ENCODE measurements around the gene ELOVL3.
A peak's percentile ranks its signal among the peaks of the same experiment; 100 is the strongest.
"Not testable (repeated sequence)": the region's sequence is repeated elsewhere in the genome, so short reads cannot be mapped to it uniquely, and the experiment has no call there.

The ELOVL3 gene

DNA sequence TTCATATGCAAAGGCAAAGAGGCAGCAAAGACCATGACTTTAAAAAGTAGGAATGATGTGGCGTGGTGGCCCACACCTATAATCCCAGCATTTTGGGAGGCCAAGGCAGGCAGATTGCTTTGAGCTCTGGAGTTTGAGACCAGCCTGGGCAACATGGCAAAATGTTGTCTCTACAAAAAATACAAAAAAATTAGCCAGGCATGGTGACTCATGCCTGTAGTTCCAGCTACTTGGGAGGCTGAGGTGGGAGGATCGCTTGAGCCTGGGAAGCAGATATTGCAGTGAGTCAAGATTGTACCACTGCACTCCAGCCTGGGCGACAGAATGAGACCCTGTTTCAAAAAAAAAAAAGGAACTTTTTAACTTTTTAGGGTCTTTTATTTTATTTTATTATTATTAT lies 26.4 kb downstream of the ELOVL3 start:
- H3K4me1 Mint-ChIP-seq; H3K9me3 Mint-ChIP-seq; H3K27ac Mint-ChIP-seq; DNase-seq (ENCODE audit: low spot score in 2 of 2); ATAC-seq (ENCODE audit: low read depth); H3K27me3 Mint-ChIP-seq; H3K36me3 Mint-ChIP-seq; H3K4me3 Mint-ChIP-seq: not testable (repeated sequence)

DNA sequence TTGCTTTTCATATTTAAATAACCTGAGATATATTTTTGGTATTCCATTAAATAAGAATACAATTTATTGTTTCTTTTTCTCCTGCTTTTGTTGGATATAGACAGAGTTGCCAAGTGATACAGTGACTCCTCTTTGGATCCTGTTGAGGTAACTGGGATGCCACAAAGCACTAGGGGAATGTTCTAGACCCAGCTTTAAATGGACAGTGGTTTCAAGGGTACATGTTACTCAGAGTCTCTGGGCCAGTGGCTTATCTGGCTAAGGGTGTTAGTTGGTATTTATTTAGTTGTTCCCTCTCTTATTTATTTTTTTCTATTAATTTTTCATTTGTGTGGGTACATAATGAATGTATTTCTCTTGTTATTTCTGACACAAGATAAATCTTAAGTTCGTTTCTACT lies 28.3 kb downstream of the ELOVL3 start:
- no peaks in the 10 kb centered on the region for H3K9me3 Mint-ChIP-seq
- no peaks in the 10 kb centered on the region for H3K27me3 Mint-ChIP-seq
- no peak overlapping the region for H3K4me3 Mint-ChIP-seq
- H3K27ac Mint-ChIP-seq: no peak overlapping the region
- peaks cover 2% of the 10 kb centered on the region for H3K36me3 Mint-ChIP-seq
- H3K4me1 Mint-ChIP-seq: peaks cover 3% of the 10 kb centered on the region
- DNase-seq (ENCODE audit: low spot score in 2 of 2) (no peak), ATAC-seq (ENCODE audit: low read depth) (no peak)

GRCh38 chr10:102255404-102255803 lies 29.3 kb downstream of the ELOVL3 start:
- ATAC-seq (ENCODE audit: low read depth) (no peak), DNase-seq (ENCODE audit: low spot score in 2 of 2) (no peak)
- H3K4me3 Mint-ChIP-seq: no peak overlapping the region
- no peaks in the 10 kb centered on the region for H3K27me3 Mint-ChIP-seq
- H3K27ac Mint-ChIP-seq: no peak overlapping the region
- no peaks in the 10 kb centered on the region for H3K9me3 Mint-ChIP-seq
- H3K36me3 Mint-ChIP-seq: peaks cover 4% of the 10 kb centered on the region
- peaks cover 3% of the 10 kb centered on the region for H3K4me1 Mint-ChIP-seq

GRCh38 chr10:102261196-102261595 lies 35.1 kb downstream of the ELOVL3 start:
- DNase-seq (ENCODE audit: low spot score in 2 of 2) (no peak), ATAC-seq (ENCODE audit: low read depth) (no peak)
- Mint-ChIP-seq H3K4me3 (no peak overlapping the region), H3K9me3 (no peaks in the 10 kb centered on the region), H3K4me1 (peaks cover 3% of the 10 kb centered on the region), H3K27ac (no peak overlapping the region), H3K36me3 (peaks cover 16% of the 10 kb centered on the region), H3K27me3 (no peaks in the 10 kb centered on the region)

GRCh38 chr10:102261842-102262241 lies 35.7 kb downstream of the ELOVL3 start:
- Mint-ChIP-seq H3K27me3 (no peaks in the 10 kb centered on the region), H3K4me3 (no peak overlapping the region), H3K27ac (no peak overlapping the region), H3K36me3 (peaks cover 18% of the 10 kb centered on the region), H3K4me1 (peaks cover 3% of the 10 kb centered on the region), H3K9me3 (no peaks in the 10 kb centered on the region)
- ATAC-seq (ENCODE audit: low read depth): no peak
- no peak for DNase-seq (ENCODE audit: low spot score in 2 of 2)

DNA sequence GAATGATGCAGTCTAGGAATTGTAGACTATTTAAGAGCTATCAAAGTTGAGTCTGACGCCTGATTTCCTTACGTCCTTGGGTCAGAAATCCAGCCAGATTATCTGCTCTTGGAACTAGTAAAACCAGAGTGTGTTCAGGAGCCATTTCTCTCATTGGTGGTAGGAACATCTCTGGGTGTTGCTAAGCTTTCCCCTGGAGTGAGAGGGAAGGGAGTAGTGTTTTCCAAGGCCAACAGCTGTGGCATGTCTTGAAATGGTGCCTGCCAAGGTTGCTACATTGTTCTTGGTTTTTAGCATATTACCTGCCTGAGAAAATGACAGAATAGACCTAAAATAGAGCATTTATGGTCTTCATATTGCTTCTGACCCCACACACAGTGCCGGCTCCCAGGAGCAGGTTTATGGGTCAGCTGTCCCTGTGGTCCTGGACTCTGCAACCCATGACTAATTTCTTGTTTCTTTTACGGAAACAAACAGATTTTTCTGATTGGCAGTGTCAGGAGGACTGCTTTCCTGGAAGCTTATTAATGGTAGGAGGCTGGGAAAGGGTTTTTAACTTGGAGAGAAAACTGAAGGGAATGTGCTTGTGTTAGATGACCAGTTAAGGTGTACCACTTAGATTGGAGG lies 36.8 kb downstream of the ELOVL3 start:
- peaks cover 22% of the 10 kb centered on the region for H3K36me3 Mint-ChIP-seq
- H3K27me3 Mint-ChIP-seq: no peaks in the 10 kb centered on the region

DNA sequence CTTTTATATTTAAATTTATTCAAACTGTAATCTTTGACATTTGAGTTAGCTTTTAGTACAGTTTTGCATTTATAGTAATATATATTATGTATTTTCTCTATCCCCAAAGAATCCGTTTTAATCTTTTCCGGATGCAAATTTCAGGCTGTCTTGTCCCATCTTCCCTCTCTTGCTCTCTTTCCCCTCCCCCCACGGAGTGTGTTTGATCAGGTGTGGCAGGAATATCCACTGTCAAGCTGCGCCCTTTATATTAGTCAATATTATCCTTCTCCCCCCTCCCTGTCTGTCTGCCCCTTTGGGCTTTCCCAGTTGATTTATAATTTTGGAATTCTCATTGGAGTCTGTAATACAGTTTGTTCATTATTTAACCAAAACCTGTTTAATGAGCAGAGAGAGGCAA lies 38.3 kb downstream of the ELOVL3 start:
- Mint-ChIP-seq H3K27ac (no peak overlapping the region), H3K4me3 (no peak overlapping the region), H3K9me3 (no peaks in the 10 kb centered on the region), H3K36me3 (peaks cover 27% of the 10 kb centered on the region), H3K4me1 (peaks cover 8% of the 10 kb centered on the region), H3K27me3 (no peaks in the 10 kb centered on the region)
- DNase-seq (ENCODE audit: low spot score in 2 of 2): no peak
- ATAC-seq (ENCODE audit: low read depth): no peak

More for the DNA sequence above, 36.8 kb downstream of the ELOVL3 start:
- Mint-ChIP-seq H3K4me1 (peaks cover 3% of the 10 kb centered on the region), H3K9me3 (no peaks in the 10 kb centered on the region), H3K27ac (peak overlapping the region; percentile 23), H3K4me3 (no peak overlapping the region)
- DNase-seq (ENCODE audit: low spot score in 2 of 2): no peak
- ATAC-seq (ENCODE audit: low read depth): no peak

GRCh38 chr10:102266670-102267069 lies 40.6 kb downstream of the ELOVL3 start:
- H3K27ac Mint-ChIP-seq: no peak overlapping the region

GRCh38 chr10:102267748-102268147 lies 41.6 kb downstream of the ELOVL3 start:
- Mint-ChIP-seq H3K4me1 (peaks cover 8% of the 10 kb centered on the region), H3K27me3 (no peaks in the 10 kb centered on the region), H3K36me3 (peaks cover 18% of the 10 kb centered on the region), H3K4me3 (no peak overlapping the region), H3K27ac (no peak overlapping the region), H3K9me3 (no peaks in the 10 kb centered on the region)
- ATAC-seq (ENCODE audit: low read depth): no peak
- DNase-seq (ENCODE audit: low spot score in 2 of 2): no peak

More at GRCh38 chr10:102266670-102267069, 40.6 kb downstream of the ELOVL3 start:
- peaks cover 8% of the 10 kb centered on the region for H3K4me1 Mint-ChIP-seq
- no peaks in the 10 kb centered on the region for H3K27me3 Mint-ChIP-seq
- no peak overlapping the region for H3K4me3 Mint-ChIP-seq
- DNase-seq (ENCODE audit: low spot score in 2 of 2): no peak
- H3K36me3 Mint-ChIP-seq: peaks cover 20% of the 10 kb centered on the region
- ATAC-seq (ENCODE audit: low read depth): no peak
- H3K9me3 Mint-ChIP-seq: no peaks in the 10 kb centered on the region

GRCh38 chr10:102268375-102268888 lies 42.3 kb downstream of the ELOVL3 start:
- Mint-ChIP-seq H3K27ac (peak overlapping the region; percentile 47), H3K9me3 (no peaks in the 10 kb centered on the region), H3K4me1 (peaks cover 8% of the 10 kb centered on the region), H3K36me3 (peaks cover 17% of the 10 kb centered on the region), H3K27me3 (no peaks in the 10 kb centered on the region), H3K4me3 (no peak overlapping the region)
- DNase-seq (ENCODE audit: low spot score in 2 of 2) (no peak), ATAC-seq (ENCODE audit: low read depth) (no peak)

- ATAC-seq (ENCODE audit: low read depth): no peak
- peak overlapping the region; percentile 6 for H3K27ac Mint-ChIP-seq
These were observed 42.9 kb downstream of the ELOVL3 start for GRCh38 chr10:102269017-102269416.

DNA sequence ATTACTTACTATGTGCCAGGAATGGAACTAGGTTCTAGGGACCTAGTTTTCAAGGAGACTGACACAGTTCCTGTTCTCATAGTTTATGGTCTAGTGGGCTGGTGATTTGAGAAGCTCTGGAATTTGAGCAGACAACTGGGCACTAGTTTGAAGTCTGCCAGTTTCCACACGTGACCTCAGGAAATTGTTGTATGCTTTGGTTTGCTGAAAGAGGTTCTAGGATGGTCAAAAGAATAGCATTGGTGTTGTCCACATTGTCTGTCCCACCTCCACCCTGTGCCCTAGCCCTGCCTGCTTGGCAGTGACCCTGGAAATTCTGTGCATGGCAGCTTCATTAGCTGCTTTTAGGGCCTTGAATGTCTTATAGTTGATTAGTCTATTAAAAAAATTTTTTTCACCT lies 48.0 kb downstream of the ELOVL3 start:
- Mint-ChIP-seq H3K27me3 (no peaks in the 10 kb centered on the region), H3K4me1 (peaks cover 5% of the 10 kb centered on the region), H3K9me3 (no peaks in the 10 kb centered on the region), H3K4me3 (no peak overlapping the region), H3K36me3 (peaks cover 5% of the 10 kb centered on the region), H3K27ac (no peak overlapping the region)
- DNase-seq (ENCODE audit: low spot score in 2 of 2) (no peak), ATAC-seq (ENCODE audit: low read depth) (no peak)

More at GRCh38 chr10:102269017-102269416, 42.9 kb downstream of the ELOVL3 start:
- Mint-ChIP-seq H3K27me3 (no peaks in the 10 kb centered on the region), H3K4me3 (no peak overlapping the region), H3K36me3 (peaks cover 17% of the 10 kb centered on the region), H3K4me1 (peaks cover 8% of the 10 kb centered on the region), H3K9me3 (no peaks in the 10 kb centered on the region)
- DNase-seq (ENCODE audit: low spot score in 2 of 2): no peak

GRCh38 chr10:102275343-102275742 lies 49.2 kb downstream of the ELOVL3 start:
- Mint-ChIP-seq H3K9me3 (no peaks in the 10 kb centered on the region), H3K4me1 (peaks cover 6% of the 10 kb centered on the region), H3K27me3 (no peaks in the 10 kb centered on the region), H3K27ac (no peak overlapping the region), H3K4me3 (no peak overlapping the region), H3K36me3 (peaks cover 1% of the 10 kb centered on the region)
- DNase-seq (ENCODE audit: low spot score in 2 of 2) (no peak), ATAC-seq (ENCODE audit: low read depth) (no peak)

GRCh38 chr10:102279104-102279503 lies 53.0 kb downstream of the ELOVL3 start:
- Mint-ChIP-seq H3K4me1 (peaks cover 18% of the 10 kb centered on the region), H3K4me3 (no peak overlapping the region), H3K27ac (no peak overlapping the region), H3K27me3 (no peaks in the 10 kb centered on the region), H3K9me3 (no peaks in the 10 kb centered on the region), H3K36me3 (peaks cover 4% of the 10 kb centered on the region)
- ATAC-seq (ENCODE audit: low read depth) (no peak), DNase-seq (ENCODE audit: low spot score in 2 of 2) (no peak)

Data from memory B cell (primary cell).